Fibroblast of skin of left quadriceps (primary cell): ENCODE results near the gene TMIGD3.

Experiments used
- DNase-seq, 2 experiments: peaks; one replicate each; pipeline ENCODE4 v3.0.0-alpha.2; 2013; ENCODE audit warnings: low read depth in 2 of 2

TMIGD3 gene

DNA sequence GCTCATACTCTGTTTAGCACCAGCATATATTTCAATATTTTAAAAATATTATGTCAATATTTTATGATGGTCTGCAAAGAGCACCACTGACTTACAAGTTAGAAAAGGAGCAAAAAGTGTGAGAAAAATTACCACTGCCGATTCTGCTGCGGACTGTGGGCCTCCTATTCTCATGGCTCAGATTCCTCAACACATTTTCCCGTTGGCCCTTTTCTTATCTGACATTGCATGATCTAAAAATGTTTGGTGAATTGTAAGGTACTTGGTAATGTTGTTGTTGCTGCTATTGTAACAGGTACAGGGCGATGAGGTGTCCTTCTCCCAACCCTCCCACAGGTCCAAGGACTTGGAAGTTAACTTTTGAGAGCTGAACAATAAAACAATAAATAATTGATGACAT is 28.9 kb downstream of the TMIGD3 start:
- no peak for DNase-seq

DNA sequence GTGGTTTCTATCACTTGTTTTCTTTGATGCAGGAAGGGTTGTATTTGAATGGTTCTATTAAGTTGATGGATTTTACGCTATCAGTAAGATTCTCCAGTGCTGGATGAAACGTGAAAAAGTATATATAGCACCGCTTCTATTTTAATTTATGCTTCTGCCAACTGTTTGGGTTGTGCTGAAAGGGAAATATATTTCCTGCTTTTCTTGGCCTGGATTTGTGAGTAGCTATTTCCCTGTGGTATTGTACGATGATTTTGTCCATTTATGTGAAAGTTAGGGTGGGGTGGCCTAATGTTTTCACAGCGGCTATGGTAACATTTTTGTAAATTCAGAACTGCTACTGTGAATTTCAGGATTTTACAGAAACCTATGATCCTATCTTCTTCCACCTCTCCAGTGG is 29.3 kb downstream of the TMIGD3 start:
- DNase-seq, result no peak

DNA sequence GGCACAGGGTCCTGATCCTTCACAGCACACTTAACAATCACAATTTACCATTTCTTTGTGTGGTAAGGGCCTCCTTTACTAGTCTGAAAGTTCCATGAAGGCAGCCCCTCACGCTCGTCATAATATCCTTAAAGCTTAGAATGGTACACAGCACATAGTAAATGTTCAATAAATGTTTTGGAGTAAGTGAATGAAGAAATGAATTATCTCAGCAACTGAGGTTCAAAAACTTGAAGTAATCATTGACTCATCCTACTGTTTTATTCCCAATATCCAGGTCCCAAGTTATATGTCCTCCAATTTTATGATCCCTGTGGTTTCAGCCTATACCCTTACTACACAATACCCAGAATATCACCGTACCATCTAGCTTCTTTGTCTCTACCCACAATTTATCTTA is 31.9 kb downstream of the TMIGD3 start:
- DNase-seq, result no peak

DNA sequence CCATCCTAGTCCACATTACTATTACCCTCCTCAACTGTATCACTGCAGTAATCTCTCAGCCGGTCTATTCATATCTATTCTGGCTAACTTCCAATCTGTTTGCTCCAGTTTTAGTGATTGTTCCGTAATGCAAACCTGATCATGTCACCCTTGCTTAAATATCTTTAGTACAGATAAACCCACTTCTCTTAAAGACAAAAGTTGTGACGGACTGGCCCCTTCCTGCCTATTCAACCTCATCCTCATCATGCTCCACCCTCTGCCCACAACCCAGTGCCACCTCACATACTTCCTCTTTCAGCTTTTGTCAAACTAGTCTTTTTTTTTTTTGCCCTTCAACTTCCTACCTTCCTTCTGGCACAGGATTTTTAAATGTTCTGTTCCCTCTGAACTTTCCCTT is 32.4 kb downstream of the TMIGD3 start:
- no peak for DNase-seq

DNA sequence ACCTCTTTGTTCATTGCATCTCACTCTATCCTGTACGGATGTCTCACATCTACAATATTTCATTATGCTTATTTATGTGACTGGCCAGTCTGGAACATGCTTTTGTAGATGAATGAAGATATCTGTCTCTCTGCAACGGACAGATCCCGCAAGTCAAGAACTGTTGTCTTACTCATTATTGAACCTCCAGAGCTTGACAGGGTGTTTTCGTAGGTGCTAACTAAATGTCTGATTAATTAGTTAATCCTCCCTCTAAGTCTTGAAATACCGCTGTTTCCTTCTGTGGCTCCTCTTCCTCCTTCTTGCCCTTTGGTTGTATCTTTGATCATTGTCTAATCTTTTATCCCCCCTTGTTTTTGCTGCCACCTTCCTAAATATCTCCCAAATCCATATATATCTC is 32.8 kb downstream of the TMIGD3 start:
- DNase-seq, result no peak

DNA sequence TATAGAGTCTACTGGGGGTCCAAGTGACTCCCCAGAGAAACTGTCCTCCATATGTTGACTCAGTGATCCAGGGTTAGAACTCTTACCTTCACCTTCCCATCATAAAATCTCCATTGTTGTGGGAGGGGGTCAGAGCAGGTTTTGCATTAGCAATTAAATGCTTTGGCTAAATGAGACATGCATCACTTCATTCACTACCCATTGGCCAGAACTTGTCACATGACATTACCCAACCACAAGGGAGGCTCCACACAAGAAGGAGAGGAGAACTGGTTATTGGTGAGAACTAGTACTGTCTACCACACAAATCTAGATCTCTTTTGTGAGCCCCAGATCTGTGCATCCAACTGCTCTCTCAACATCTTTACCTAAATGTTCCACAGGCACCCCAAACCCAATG is 33.9 kb downstream of the TMIGD3 start:
- DNase-seq, result no peak

DNA sequence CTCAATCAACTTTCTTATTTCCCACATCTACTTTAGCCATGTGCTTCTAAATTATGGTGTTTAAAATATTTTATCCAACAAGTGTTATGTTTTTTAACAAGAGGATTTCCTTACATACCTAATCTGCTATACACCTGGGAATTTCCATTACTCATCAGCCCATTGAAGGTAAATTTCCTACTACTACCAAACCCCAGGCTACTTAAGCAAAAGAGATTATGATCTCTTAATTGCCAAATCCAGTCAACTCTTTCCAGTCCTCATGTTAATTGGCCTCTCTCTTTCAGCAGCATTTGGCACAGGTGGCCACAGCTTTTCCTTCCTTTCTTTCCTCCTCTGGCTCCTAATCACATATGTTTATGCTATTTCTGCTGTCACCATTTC is 34.7 kb downstream of the TMIGD3 start:
- DNase-seq, result no peak

DNA sequence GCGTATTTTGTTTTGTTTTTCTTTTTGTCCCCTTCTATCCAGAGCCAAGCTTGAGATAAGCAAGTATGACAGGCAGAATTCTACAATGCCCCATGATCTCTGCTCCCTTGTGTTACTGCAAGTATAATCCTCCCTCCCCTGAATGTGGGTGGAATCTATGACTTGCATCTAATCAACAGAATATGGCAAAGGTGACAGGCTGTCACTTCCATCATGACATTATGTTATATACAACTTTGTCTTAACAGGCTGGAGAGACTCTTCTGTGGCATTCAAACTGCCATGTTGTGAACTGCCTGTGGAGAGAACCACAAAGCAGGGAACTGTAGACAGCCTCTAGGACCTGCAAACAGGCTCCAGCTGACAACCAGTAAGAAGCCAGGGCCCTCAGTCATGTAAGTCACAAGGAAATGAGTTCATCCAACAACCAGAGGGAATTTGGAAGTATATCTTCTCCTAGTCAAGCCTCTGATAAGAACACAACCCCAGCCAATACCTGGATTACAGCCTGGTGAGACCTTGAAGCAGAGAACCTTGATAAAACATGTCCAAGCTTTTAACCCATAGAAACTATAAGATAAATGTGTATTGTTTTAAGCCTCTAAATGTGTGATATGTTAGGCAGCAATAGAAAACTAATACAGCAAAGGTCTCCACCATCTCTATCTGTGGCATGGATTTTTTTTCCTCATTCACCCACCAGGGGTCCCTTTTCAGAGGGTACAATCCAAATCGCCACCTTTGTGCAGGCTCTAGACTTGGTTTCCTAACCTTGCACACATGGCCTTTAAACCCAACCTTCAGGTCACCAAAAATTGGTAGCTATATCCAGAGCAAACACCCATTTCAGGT is 35.3 kb downstream of the TMIGD3 start:
- no peak for DNase-seq

DNA sequence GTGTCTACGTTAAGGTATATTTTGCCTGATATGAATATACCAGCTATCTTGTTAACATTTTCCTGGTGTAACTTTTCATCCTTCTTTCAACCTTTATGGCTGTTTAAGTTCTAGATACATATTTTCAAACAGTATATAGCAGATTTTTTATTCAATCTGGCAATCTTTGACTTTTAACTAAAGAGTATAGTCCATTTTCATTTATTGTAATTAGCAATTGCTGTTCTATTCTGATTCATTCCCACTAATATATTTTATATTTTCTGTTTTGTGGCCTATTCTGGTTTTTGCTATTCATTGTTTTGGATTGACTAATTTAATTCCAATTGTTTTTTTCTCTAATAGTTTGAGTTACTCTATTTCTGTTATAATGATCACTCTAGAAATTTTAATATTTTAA is 37.0 kb downstream of the TMIGD3 start:
- no peak for DNase-seq

DNA sequence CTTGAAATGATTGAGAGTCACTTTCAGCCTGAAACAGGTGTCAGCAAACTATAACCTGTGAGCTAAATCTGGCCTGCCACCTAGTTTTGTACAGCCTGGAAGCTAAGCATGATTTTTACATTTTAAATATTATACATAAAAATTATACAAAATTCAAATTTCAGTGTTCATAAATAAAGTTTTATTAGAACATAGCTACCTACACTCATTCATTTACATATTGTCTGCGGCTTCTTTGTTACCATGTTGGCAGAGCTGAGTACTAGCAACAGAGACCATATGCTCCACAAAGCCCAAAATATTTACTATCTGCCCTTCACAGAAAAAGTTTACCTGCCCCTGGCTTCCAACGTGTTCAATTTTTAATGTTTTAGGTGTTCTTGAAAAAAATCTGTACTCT is 37.7 kb downstream of the TMIGD3 start:
- no peak for DNase-seq

DNA sequence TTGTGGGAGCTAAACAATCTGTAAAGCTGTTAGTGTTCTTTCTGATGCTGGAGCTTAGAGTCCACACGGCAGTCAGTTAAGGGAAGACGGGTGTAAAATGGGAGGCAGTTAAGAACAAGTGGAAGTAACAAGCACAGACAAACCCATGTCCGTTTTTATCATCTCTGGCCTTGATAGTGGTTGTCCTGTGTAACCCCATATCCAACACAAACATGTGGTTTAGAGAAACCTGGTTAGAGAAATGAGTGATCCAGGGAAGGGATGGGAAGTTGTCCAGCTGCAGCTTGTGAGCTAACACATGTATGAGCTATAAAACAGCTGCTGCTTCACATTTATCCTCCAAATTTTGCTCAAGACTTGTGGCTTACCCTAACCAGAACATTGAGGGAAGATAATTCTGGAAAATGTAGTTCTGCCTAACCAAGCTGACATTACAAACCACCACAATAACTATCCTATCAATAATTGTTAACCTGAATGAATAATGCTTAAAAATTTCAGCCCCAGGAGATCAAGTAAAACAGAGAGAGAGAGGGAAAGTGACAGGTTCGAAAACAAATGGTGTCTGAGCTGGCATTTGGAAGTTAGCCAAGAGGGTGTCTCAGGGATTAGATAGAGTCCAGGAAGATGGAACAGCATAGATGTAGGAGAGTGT is 40.3 kb downstream of the TMIGD3 start:
- DNase-seq, result no peak

DNA sequence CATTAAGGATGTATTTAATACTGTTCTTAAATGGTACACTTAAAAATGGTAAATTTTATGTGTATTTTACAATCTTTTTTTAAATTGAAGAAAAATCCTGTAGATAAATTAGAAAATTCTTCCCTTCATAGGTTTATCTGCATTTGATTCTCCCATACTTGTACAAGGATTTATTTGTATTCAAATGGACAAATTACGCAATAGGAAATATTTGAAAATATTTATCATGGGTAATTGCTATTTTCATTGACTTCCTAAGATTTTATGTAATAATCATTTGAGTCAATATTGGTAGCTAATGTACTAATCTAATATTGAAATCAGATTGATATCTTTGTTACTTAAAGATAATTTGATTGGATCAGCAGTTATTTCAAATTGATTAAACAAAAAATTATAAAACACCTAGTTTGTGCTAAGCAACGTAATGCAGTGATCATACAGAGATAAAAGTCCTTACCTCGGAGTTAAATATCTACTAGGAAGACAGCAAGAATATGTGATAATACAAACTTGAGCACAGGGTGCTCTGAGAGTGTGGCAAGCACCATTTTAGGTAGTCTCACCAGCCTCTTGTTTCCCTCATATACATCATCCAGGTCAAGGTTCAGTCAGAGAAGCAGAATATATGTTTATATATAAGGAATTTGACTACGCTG is 40.9 kb downstream of the TMIGD3 start:
- no peak for DNase-seq

DNA sequence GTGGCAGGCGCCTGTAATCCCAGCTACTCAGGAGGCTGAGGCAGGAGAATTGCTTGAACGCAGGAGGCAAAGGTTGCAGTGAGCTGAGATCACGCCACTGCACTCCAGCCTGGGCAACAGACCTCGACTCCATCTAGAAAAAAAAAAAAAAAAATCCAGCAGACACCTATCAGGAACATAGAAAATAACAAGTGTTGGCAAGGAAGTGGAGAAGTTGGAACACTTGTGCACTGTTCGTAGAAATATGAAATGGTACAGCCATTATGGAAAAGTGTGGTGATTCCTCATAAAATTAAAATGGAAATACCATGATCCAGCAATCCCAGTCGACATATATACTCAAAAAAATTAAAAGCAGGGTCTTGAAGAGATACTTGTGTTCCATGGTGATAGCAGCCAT is 41.7 kb downstream of the TMIGD3 start:
- no peak for DNase-seq

DNA sequence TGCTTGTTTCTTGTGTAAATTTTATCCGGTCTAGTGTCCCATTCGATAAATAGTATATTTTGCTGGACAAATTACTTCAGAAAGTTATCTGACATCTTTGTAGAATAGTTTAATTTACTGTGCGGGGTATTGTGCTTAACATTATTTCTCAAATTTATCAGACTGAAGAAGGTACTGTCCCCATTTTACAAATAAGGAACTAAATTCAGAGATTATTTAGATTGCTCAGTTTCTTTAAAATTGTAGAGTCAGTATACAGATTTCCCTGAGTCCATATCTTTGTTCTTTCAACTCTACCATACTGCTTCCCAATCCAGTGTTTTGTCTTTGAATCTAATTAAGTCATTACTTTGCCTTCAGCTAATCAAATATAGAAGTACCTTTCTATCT is 47.8 kb downstream of the TMIGD3 start:
- no peak for DNase-seq

DNA sequence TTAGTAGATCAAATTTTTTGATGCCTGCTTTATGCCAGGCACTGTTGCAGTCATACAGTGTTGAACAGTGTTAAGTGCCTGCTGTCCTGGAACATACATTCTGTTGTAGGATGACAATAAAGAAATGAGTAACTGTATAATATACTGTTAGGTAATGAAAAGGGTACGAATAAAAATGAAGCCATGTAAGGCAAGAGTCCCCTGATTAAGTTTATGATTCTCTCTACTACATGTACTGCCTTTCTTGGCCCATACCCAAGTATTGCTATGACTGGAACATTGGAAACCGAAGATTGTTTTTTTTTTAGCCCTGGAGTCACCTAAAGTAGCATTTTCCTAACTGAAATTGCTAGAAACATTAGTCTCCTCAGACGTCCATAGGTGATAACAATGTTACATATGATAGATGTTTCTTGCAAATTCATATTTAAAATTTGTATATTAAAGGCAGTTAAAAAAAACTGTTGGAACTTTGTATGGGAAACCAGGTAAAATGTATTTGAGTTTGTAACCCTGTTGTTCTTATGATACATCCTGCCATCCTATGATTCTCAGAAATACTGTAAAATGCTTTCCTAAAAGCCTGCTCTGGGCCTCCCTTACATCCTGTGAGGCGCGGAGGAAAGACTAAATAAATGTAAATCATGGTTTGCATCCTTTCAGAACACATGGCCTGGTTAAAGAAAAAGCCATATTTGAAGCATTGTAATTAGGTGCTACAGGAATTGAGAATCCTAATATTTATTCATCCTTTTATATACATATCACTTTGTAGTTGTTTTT is 48.4 kb downstream of the TMIGD3 start:
- no peak for DNase-seq

DNA sequence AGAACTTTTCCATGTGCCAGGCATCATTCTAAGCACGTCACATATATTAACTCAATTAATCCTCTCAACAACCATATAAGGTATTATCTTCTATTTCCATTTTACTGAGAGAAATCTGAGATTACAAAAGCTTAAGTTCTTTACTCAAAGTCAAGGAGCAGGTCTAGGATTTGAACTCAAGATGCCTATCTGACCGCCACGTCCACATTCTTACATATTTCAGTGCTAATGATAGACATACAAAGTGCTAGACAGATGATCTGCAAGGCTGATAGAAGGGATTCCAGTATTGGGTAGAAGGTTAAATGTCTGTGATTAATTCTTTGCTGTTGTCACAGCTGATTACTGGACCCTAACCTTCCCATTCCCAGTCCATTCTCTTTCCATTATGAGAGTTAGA is 49.7 kb downstream of the TMIGD3 start:
- DNase-seq, result no peak

DNA sequence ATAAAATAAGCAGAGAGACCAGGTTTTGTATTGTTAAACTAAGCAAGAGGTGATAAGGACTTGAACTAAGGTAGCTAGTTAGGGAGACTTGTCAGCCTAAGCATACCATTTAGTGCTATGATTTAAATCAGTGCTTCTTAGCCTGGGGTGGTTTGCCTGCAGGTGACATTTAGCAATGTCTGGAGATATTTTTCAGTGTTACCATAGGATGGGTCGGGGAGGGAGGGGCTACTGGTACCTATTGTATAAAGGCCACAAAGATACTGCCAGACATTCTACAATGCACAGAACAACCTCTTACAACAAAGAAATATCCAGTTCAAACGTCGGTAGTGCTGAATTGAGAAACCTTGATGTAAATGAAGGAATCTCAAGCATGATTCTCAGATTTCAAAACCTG is 50.9 kb downstream of the TMIGD3 start:
- no peak for DNase-seq

DNA sequence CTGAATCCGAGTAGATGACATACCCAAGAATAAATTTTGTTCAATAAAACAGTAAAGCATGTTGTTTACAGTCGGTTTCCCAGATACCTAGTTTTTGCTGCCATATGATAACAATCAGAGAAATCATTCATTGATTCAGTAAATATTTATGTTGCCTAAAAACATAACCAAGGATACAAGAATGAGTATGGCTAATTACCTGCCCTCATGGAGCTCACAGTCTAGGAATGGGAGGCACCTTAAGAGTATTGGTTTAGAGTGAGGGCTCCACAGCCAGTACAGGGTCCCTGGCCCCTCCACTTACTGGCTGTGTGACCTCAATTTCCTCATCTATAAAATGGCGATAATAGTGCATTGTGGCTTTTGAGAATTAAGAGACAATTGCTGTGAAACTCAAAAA is 53.2 kb downstream of the TMIGD3 start:
- DNase-seq, result no peak

DNA sequence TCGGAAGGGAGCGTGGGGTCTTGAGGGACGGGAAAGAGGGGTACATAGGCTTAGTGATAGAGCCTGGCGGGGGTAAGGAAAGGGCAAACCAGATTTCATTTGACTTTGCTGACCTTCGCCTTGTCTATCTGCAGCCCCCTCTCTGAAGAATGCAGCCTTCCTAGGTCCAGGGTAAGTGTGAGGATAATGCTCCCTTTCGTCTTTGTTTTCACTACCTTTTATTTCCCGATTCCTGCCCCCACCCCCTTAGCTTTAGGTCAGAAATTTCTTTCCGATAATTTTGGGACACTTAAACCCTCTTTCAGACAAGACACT is 53.8 kb downstream of the TMIGD3 start:
- no peak for DNase-seq

DNA sequence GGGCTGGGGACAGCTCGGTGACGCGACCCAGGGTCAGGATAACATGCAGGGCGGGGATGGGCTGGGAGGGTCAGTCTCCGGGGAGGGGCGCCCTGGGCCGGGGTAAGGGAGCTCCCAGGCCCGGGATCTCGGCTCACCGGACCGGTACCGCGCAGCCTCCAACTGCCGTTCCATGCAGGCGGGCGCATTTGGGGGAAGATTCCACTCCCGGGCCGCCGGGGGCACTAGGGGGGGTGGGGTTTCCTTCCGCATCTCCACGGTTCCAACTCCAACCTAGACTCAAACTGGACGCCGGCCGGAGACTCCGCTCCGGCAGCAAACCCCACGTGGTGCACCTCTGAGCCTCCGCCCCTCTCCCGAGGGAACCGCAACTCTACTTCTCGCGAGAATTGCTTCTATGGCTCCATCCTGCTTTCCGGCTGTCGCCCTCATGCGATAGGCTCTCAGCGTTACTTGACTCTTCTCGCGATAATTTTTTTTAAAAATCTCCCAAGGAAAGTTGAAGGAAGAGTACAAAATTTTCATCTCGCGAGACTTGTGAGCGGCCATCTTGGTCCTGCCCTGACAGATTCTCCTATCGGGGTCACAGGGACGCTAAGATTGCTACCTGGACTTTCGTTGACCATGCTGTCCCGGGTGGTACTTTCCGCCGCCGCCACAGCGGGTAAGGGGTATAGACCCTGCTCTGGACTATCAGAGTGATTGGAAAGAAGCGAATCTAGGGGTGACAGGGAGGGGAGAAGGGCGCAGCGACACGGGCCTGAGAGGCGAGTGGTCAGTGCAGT is 54.3 kb downstream of the TMIGD3 start, which contains the start of the genes ATP5PB and WDR77:
Gene ATP5PB, plus strand, starts transcription at position 547 of the 785 bp plus-strand sequence. Its CDS starts 78 bp downstream, at position 625.
Gene WDR77, minus strand, starts transcription at position 339 of the 785 bp plus-strand sequence. Its CDS starts 87 bp downstream, at position 252.
- DNase-seq, result peak; percentile 99

DNA sequence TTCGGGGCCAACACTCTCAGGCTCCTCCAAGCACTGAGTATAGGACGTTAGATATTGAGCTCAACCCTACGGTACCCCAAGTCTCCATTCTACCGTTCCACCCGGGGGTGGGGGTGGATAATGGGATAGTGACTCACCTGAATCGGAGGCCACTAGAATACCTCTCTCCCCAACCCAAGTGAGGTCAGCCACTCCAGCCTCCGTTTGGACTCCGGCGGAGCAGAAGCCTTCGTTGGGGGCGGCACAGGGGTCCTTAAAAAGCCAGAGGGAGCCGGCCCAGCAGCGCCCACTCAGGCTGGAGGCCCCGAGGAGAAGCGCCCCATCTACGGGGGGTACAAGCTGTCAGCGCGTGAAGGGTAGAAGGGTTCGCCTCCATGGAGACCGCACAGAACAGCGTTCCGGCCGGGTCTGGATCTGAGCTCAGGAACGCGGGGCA is 54.9 kb downstream of the TMIGD3 start:
- no peak for DNase-seq
